GM19397 (cell line): ENCODE measurements around the gene SYCP1.
"Not testable (repeated sequence)": the region's sequence is repeated elsewhere in the genome, so short reads cannot be mapped to it uniquely, and the experiment has no call there.

Source experiments
- ATAC-seq: cut with Tn5 transposase; IDR thresholded peaks from one replicate; pipeline ENCODE4 v1.9.1; 2021; ENCODE audit warnings: mild to moderate bottlenecking, moderate library complexity; ENCODE audit not compliant: unreplicated experiment

The SYCP1 gene

GRCh38 chr1:114854693-114855320, at the start of gene SYCP1:
SYCP1 (plus strand) TSS chr1:114854863; CDS start chr1:114855465, 602 bp downstream.
- no peak for ATAC-seq

GRCh38 chr1:114819869-114820268, 34.8 kb upstream of the SYCP1 start:
- no peak for ATAC-seq

GRCh38 chr1:114820392-114820791, 34.3 kb upstream of the SYCP1 start:
- no peak for ATAC-seq

- no peak for ATAC-seq
These were observed 32.7 kb upstream of the SYCP1 start for GRCh38 chr1:114821978-114822377.

- no peak for ATAC-seq
These were observed 26.4 kb upstream of the SYCP1 start for GRCh38 chr1:114828251-114828650.

GRCh38 chr1:114830075-114830474, 24.6 kb upstream of the SYCP1 start:
- not testable (repeated sequence) for ATAC-seq

- ATAC-seq = no peak
These were observed 23.2 kb upstream of the SYCP1 start for GRCh38 chr1:114831276-114831994.

- ATAC-seq = no peak
These were observed 22.6 kb upstream of the SYCP1 start for GRCh38 chr1:114832057-114832456.

- no peak for ATAC-seq
These were observed 21.2 kb upstream of the SYCP1 start for GRCh38 chr1:114833421-114833820.

GRCh38 chr1:114844270-114844669, 10.4 kb upstream of the SYCP1 start:
- ATAC-seq = no peak

GRCh38 chr1:114853584-114853983, 1.1 kb upstream of the SYCP1 start:
- no peak for ATAC-seq

- no peak for ATAC-seq
These were observed 6.7 kb downstream of the SYCP1 start for GRCh38 chr1:114861384-114861783.

- no peak for ATAC-seq
These were observed 37.7 kb downstream of the SYCP1 start for GRCh38 chr1:114892194-114892918.

GRCh38 chr1:114896795-114897194, 42.1 kb downstream of the SYCP1 start:
- ATAC-seq = no peak

GRCh38 chr1:114901814-114902213, 47.2 kb downstream of the SYCP1 start:
- no peak for ATAC-seq

GRCh38 chr1:114902343-114902742, 47.7 kb downstream of the SYCP1 start:
- ATAC-seq = no peak

GRCh38 chr1:114903480-114903879, 48.8 kb downstream of the SYCP1 start:
- ATAC-seq = no peak

- not testable (repeated sequence) for ATAC-seq
These were observed 61.1 kb downstream of the SYCP1 start for GRCh38 chr1:114915720-114916119.

- ATAC-seq = no peak
These were observed 71.9 kb downstream of the SYCP1 start for GRCh38 chr1:114926607-114927006.

- no peak for ATAC-seq
These were observed 72.7 kb downstream of the SYCP1 start for GRCh38 chr1:114927401-114927800.

GRCh38 chr1:114956570-114956969, 101.9 kb downstream of the SYCP1 start:
- no peak for ATAC-seq

- ATAC-seq = no peak
These were observed 104.8 kb downstream of the SYCP1 start for GRCh38 chr1:114959423-114959822.
